SH-SY5Y (cell line): Measurements from ENCODE around the gene NABP1.

Experiments used
- GATA2 ChIP-seq: IDR thresholded peaks from 2 replicates; pipeline ENCODE4 v1.6.1; 2011; ENCODE audit warnings: mild to moderate bottlenecking, low read depth, low read length
- GATA3 ChIP-seq: IDR thresholded peaks from 2 replicates; pipeline ENCODE4 v1.6.1; 2011; ENCODE audit warnings: low read depth, mild to moderate bottlenecking, low read length, moderate library complexity

NABP1 gene

DNA sequence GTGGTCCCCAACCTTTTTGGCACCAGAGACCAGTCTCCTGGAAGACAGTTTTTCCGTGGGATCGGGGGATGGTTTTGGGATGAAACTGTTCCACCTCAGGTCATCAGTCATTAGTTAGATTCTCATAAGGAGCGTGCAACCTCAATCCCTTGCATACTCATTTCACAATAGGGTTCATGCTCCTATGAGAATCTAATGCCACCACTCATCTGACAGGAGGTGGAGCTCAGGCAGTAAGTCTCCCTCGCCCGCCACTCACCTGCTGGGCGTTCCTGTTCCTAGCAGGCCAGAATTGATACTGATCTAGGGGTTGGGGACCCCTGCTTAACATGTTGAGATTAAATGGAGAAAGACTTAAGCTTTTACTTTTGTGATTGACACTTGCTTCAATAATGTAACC lies 9.9 kb downstream of the NABP1 start:
- TF ChIP-seq GATA2 (no peak), GATA3 (no peak)

DNA sequence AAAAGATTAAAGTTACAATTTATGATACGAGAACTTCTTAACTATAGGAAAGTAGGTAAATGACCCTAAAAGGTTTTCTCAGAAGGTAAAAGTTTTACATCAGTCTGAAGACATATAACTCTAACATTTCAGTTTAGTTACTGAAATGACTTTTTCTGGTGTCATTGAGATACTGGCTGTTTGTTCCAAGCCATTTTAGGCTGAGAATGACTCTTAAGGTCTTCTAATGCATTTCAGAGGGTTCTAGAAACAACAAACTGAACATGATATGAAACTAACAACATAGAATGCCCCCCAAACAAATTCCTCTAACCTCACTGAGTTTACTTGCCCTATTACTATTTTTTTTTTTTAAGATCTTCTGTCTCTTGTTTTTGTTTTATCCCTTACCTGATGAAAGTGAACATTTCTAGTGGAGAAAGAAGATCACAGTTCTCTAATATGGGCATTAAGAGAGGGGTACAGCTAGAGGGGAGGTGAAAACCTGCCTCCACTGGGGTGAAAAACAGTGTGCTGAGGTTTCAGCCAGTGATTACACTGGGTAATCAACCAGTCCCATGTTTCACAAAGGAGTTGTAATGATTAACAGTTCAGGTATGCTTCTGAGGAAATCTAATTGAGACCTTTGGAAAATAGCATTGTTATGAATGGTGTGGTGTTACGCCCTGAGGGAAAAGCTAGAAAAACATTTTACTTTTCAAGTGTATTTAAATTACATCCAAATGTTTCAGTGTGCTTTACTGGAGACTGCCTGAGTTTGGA lies 11.2 kb downstream of the NABP1 start:
- no peak for TF ChIP-seq GATA2
- TF ChIP-seq GATA3, result no peak

DNA sequence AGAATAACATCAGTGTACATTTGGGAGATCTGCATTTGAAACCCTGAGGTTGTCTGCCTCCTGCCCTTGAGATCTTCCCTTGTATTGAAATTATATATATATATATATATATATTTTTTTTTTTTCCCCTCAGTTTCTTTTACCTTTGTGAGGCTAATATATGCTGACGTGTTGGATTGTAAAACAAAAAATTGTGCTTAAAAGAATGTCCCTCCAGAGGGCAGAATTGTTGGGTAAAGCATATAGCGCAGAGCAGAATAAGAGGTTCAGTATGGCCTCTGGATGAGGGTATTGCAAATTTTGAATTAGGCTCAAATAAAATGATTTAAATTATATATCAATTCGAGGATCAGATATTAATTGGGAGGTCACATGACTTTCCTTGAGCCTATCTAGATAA lies 12.4 kb downstream of the NABP1 start:
- no peak for TF ChIP-seq GATA2
- no peak for TF ChIP-seq GATA3

DNA sequence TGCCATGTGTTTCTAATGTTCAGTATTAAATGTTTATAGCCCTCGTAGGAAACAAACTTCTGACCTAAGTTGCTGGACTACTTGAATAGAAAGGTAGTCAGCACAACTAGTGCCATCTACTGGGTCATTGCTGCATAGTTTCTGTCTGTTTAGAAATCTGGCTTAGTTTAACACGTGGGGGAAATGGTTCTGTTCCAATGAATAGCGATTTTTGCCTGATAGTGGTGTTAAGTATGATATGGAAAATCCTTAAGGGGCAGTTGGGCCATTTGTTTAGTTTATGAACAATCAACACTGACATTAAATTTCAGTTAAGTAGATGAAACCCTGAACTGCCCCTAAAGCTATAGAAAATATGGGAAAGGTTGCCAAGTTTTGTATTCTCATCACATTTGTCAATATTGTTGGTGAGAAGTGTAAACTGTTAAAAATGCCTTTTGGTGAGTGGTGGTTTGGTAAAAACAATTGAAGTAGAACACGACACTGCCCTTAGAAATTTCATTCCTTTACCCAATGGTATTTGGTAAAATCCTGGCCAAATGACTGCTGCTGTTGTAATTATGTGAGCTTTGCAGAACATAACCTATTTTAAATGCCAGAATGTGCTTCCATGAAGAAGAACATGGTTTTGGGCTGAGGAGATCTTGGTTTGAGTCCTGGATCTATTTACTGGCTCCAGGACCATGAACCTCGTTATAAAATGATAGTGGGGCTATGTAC lies 13.2 kb downstream of the NABP1 start:
- TF ChIP-seq GATA2 (peak; percentile 12; the same call in 1 of the 2 replicates), GATA3 (no peak)

DNA sequence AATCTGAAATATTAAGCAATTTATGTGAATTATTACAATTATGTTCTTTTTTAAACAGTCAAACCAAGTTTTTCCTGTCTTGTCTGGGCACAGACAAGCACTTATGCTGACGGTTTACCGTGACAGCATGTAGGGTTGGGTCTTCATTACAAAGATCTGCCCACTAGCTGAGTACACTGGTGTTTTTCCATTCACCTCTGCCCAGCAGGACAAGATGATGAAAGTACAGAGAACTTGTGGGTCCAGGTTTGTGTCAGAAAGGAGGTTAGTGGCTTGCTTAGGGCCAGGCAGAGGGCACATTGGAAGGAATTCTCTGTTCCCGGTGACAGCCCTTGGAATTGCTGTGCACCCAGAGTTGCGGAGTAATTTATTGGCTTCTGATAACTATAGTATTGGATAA lies 14.0 kb downstream of the NABP1 start:
- no peak for TF ChIP-seq GATA2
- no peak for TF ChIP-seq GATA3

DNA sequence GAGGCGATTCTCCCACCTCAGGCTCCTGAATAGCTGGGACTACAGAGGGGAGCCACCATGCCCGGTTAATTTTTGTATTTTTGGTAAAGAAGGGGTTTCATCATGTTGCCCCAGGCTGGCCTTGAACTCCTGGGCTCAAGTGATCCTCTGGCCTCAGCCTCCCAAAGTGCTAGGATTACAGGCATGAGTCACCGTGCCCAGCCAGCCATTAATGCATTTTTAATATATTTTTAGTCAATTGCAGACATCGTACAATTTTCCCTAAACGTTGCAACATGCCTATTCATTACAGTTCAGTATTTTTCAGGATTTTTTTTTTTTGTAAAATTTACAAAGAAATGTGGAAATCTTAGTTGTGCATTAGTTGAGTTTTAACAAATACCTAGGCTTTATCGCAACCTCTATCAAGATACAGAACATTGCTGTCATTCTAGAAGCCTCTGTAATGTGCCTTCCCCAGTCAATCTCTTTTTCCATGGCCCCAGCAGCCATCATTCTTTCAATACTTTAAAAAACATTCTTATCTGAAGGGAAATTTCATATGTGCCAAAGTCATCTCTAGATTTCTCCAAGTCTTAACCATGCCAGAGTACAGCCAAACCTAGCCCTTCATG lies 14.7 kb downstream of the NABP1 start:
- TF ChIP-seq GATA3 (no peak), GATA2 (no peak)

DNA sequence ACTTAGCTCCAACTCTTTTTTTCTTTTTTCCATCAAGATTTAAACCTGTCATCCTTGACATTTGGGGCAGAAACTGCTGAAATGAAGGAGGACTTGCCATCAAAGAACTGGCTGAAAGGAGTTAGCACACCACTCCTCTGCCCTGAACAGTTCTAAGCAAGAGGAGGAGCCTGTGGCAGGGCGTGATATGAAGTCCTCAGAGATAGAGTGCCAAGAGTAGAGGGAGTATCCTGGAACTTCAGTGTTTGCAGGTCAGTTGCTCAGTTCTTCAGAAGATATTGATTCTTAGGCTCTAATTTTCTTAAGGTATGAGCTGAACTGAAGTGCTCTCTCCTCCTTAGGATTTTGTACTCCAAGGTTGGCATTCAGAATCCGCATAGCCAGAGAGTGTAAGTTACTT lies 15.2 kb downstream of the NABP1 start:
- TF ChIP-seq GATA3 (no peak), GATA2 (no peak)

DNA sequence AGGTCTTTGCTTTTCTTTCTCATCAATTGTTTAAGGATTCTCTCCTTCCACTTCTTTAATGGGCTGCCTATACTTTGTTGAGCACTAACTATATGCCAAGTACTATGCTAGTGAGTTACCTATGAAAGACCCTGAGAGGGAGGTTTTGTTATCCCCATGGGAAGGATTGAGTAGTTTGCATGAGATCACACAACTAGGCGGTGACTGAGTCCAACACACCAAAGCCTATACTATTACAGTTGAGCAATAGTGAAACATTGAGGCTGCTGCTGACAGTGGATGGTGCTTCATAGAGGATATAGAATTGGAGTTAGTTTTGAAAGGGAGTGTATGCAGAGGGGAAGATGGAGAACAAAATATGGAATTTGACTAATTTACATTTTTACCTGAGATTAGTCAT lies 15.8 kb downstream of the NABP1 start:
- TF ChIP-seq GATA2, result no peak
- TF ChIP-seq GATA3, result no peak

DNA sequence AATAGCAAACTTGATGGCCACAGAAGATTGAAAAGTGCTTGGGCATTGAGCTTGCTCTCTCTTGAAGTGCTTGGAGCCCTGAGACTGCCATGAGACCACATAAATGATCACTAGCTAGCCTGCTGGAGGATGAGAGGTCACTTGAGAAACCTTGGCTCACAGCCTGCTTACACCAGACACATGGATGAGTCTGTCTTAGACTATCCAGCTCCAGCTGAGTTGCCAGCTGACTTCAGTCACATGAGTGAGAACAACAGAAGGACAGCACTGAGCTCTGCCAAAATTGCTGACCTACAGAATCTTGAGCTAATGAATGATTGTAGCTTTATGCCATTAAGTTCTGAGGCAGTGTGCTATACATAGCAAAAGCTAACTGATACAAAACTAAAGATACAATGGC lies 18.1 kb downstream of the NABP1 start:
- TF ChIP-seq GATA3 (no peak), GATA2 (no peak)

DNA sequence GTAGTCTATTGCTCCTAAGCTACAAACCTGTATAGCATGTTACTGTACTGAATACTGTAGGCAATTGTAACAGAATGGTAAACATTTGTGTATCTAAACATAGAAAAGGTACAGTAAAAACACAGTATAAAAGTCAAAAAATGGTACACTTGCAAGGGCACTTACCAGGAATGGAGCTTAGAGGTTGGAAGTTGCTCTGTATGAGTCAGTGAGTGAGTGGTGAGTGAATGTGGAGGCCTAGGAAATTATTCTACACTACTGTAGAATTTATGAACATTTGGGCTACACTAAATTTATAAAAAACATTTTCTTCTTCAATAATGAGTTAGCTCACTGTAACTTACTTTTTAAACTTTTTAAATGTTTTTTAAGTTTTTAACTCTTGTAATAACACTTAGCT lies 19.0 kb downstream of the NABP1 start:
- no peak for TF ChIP-seq GATA2
- TF ChIP-seq GATA3, result no peak

DNA sequence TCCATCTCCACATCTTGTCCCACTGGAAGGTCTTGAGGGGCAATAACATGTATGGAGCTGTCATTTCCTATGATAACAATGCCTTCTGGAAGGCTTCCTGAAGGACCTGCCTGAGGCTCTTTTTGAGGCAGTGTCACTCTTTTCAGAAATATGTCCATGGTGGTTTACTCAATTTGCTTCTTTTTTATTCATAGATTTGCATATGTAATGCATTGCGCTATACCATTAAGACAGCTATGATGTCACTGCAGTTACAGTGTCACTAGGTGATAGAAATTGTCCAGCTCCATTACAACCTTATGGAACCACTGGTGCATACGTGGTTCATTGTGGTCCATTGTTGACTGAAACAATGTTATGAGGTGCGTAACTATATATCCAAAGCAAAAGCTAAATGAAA lies 19.9 kb downstream of the NABP1 start:
- TF ChIP-seq GATA3 (no peak), GATA2 (no peak)

DNA sequence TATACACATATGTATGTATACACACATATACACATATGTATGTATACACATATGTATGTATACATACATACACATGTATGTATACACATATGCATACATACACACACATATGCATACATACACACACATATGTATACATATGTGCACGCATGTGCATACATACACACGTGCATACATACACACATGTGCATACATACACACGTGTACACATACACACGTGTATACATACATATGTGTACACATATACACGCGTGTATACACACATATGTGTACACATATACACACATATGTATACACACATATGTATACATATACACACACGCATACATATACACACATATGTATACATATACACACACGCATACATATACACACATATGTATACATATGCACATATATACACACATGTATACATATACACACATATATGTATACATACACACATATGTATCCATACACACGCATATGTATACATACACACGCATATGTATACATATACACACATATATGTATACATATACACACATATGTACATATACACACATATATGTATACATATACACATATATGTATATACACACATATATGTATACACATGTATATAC lies 21.5 kb downstream of the NABP1 start:
- TF ChIP-seq GATA3 (no peak), GATA2 (no peak)

DNA sequence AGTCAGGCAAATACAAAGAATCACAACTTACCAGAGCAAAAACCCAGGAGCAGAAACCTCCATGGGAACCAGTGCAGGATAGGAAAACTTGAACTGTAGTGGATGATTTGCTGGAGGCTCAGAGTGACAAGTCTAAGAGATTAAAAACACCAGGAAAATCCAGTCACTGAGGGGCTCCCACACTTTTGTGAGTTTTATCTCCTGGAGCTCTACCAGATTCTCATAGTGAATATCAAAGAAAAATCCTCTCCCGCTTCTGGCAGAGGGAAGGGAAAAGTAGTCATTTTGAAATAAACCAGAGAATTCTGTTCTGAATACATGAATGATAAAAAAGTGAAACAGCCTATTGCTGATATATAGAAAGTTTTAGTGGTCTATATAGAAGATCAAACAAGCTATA lies 23.1 kb downstream of the NABP1 start:
- TF ChIP-seq GATA2, result no peak
- no peak for TF ChIP-seq GATA3

DNA sequence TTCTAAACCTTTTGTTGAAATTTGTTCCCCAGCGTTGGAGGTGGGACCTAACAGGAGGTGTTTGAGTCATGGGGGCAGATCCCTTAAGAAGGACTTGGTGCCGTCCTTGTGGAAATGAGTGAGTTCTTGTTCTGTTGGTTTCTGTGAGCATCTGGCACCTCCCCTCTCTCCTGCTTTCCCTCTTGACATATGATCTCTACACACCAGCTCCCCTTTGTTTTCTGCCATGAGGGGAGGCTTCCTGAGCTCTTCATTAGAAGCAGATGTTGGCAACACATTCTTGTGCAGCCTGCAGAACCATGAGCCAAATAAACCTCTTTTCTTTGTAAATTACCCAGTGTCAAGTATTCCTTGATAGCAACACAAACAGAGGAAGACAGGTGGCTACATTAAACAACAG lies 23.8 kb downstream of the NABP1 start:
- no peak for TF ChIP-seq GATA3
- no peak for TF ChIP-seq GATA2

DNA sequence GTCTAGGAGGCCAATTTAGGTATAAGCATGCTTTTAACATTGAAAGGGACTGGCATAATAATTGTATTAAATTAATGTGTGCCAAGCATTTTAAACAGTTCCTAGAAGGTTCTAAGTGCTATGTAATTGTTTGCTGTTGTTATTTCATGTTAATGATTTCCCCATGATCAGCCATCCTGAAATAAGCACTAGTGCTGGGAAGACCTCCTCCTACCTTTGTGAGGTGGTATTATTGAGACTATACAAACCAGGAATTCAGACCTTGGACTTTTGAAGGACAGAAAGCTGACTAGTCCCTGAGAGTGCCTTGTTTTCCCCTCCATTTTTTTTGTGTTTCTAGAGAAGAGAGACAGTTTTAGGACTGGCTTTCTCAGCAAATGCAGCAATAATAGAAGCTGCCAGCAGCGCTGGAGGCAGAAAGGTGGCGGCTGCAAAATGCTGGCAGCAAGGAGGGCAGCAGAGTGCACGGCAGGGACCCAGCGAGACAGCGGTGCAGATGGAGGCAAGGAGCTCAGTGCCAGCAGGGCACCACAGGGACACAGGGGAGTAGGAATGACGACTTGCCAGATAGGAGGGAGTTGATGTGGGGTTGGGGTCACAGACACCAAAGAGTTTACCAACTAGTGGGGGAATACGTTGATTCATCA lies 25.3 kb downstream of the NABP1 start:
- TF ChIP-seq GATA3 (no peak), GATA2 (no peak)
